ENCODE data around the gene CHD2. TPM values are rescaled to one million over a fixed set of nuclear protein-coding genes. Genes with fewer than 3 reads are reported as not detected.

CHD2 gene
- total and polyA plus RNA-seq, 4 donors: 13.9 to 90.2 (median 49.4) TPM

GRCh38 chr15:93020976-93021772, 121.0 kb downstream of the CHD2 start:
- no peak for DNase-seq (ENCODE audit: low spot score)
- no peaks in the 10 kb centered on the region for H3K27me3 ChIP-seq (ENCODE audit: control insufficient read depth in 4 of 4, insufficient read depth in 4 of 4, low read length in 3 of 4)
- H3K36me3 ChIP-seq (ENCODE audit: control insufficient read depth in 4 of 4, insufficient read depth in 3 of 4, low read depth in 1 of 4, low read length in 3 of 4): peaks cover 31 to 84% (median 71%) of the 10 kb centered on the region in 4 donors
- TF ChIP-seq, protein P1, sequence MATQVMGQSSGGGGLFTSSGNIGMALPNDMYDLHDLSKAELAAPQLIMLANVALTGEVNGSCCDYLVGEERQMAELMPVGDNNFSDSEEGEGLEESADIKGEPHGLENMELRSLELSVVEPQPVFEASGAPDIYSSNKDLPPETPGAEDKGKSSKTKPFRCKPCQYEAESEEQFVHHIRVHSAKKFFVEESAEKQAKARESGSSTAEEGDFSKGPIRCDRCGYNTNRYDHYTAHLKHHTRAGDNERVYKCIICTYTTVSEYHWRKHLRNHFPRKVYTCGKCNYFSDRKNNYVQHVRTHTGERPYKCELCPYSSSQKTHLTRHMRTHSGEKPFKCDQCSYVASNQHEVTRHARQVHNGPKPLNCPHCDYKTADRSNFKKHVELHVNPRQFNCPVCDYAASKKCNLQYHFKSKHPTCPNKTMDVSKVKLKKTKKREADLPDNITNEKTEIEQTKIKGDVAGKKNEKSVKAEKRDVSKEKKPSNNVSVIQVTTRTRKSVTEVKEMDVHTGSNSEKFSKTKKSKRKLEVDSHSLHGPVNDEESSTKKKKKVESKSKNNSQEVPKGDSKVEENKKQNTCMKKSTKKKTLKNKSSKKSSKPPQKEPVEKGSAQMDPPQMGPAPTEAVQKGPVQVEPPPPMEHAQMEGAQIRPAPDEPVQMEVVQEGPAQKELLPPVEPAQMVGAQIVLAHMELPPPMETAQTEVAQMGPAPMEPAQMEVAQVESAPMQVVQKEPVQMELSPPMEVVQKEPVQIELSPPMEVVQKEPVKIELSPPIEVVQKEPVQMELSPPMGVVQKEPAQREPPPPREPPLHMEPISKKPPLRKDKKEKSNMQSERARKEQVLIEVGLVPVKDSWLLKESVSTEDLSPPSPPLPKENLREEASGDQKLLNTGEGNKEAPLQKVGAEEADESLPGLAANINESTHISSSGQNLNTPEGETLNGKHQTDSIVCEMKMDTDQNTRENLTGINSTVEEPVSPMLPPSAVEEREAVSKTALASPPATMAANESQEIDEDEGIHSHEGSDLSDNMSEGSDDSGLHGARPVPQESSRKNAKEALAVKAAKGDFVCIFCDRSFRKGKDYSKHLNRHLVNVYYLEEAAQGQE (IDR thresholded peaks at IDR 0.05): no peak
- no peak for TF ChIP-seq JUND (IDR thresholded peaks at IDR 0.05)
- TF ChIP-seq, protein P2, sequence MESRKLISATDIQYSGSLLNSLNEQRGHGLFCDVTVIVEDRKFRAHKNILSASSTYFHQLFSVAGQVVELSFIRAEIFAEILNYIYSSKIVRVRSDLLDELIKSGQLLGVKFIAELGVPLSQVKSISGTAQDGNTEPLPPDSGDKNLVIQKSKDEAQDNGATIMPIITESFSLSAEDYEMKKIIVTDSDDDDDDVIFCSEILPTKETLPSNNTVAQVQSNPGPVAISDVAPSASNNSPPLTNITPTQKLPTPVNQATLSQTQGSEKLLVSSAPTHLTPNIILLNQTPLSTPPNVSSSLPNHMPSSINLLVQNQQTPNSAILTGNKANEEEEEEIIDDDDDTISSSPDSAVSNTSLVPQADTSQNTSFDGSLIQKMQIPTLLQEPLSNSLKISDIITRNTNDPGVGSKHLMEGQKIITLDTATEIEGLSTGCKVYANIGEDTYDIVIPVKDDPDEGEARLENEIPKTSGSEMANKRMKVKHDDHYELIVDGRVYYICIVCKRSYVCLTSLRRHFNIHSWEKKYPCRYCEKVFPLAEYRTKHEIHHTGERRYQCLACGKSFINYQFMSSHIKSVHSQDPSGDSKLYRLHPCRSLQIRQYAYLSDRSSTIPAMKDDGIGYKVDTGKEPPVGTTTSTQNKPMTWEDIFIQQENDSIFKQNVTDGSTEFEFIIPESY (IDR thresholded peaks at IDR 0.05): no peak
- TF ChIP-seq SP1 (IDR thresholded peaks at IDR 0.05): no peak
- no peak for TF ChIP-seq HNF4G (IDR thresholded peaks at IDR 0.05)
- TF ChIP-seq RAD21 (IDR thresholded peaks at IDR 0.05): no peak
- TF ChIP-seq MAX (IDR thresholded peaks at IDR 0.05): no peak
- TF ChIP-seq ATF3 (IDR thresholded peaks at IDR 0.05): no peak
- no peak for TF ChIP-seq FOXA1 (IDR thresholded peaks at IDR 0.05)
- TF ChIP-seq GABPA (IDR thresholded peaks at IDR 0.05 in 1 of 2, conservative IDR thresholded peaks at IDR 0.05 in 1 of 2): no peak
- TF ChIP-seq TAF1 (conservative IDR thresholded peaks at IDR 0.05): no peak
- no peak for TF ChIP-seq EGR1 (IDR thresholded peaks at IDR 0.05; ENCODE audit: low read depth in 2 of 2)
- no peak for TF ChIP-seq CTCF (IDR thresholded peaks at IDR 0.05; ENCODE audit: low read depth, low read length, missing input control)
- no peak for TF ChIP-seq RXRA (IDR thresholded peaks at IDR 0.05)
- TF ChIP-seq NR2F2 (IDR thresholded peaks at IDR 0.05): no peak
- TF ChIP-seq YY1 (IDR thresholded peaks at IDR 0.05): no peak
- TF ChIP-seq HNF4A (conservative IDR thresholded peaks at IDR 0.05): no peak
- no peak for TF ChIP-seq FOXA2 (IDR thresholded peaks at IDR 0.05)
- H3K27ac ChIP-seq (ENCODE audit: low read depth in 1 of 2, low read length in 2 of 2): no peak overlapping the region
- H3K9me3 ChIP-seq (ENCODE audit: control insufficient read depth in 4 of 4, low read length in 3 of 4): no peaks in the 10 kb centered on the region
- peaks cover 0 to 8% (median 2%) of the 10 kb centered on the region in 4 donors for H3K4me1 ChIP-seq (ENCODE audit: control insufficient read depth in 4 of 4, insufficient read depth in 4 of 4, low read length in 3 of 4)
- 97% methylated on average over 3 of the region's 3 CpGs for WGBS
- no peak overlapping the region for H3K4me3 ChIP-seq (ENCODE audit: low read depth in 1 of 3, low read length in 3 of 3)
- H3K9ac ChIP-seq (ENCODE audit: low read depth in 1 of 2, low read length in 2 of 2): no peak overlapping the region
